GM23338 (cell line): Measurements from ENCODE around the gene LBHD1. TPM values are rescaled to one million over a fixed set of nuclear protein-coding genes. Genes with fewer than 3 reads are reported as not detected.

Source experiments
- ATAC-seq: fragments of 200-7000 bp; cut with Tn5 transposase; 3 replicates; pipeline ENCODE4 v1.9.1; 2020
- DNase-seq: peaks from one replicate; pipeline ENCODE4 v3.0.0-alpha.2; 2015; ENCODE audit warnings: low spot score
- H2AFZ ChIP-seq: fragments of 200-600 bp; sonication (generic); 2 replicates; pipeline ENCODE4 v1.8.0; 2016; ENCODE audit warnings: antibody characterized with exemption, mild to moderate bottlenecking, moderate library complexity
- H3F3A ChIP-seq: fragments of 200-600 bp; sonication (generic); replicated peaks from 2 replicates; pipeline ENCODE4 v1.8.0; 2017; ENCODE audit warnings: antibody characterized with exemption, mixed run types, low read depth
- H3K27ac ChIP-seq: fragments of 200-600 bp; sonication (generic); 2 replicates; pipeline ENCODE4 v1.6.1; 2016; ENCODE audit warnings: low read depth
- H3K27me3 ChIP-seq: fragments of 200-600 bp; sonication (generic); 2 replicates; pipeline ENCODE4 v1.8.0; 2016; ENCODE audit warnings: mild to moderate bottlenecking, mixed run types, moderate library complexity; ENCODE audit not compliant: insufficient read depth
- H3K36me3 ChIP-seq: fragments of 200-600 bp; sonication (generic); 2 replicates; pipeline ENCODE4 v1.8.0; 2016; ENCODE audit warnings: mild to moderate bottlenecking; ENCODE audit not compliant: insufficient read depth
- H3K4me1 ChIP-seq: fragments of 200-600 bp; sonication (generic); 2 replicates; pipeline ENCODE4 v1.8.0; 2016; ENCODE audit warnings: mild to moderate bottlenecking, moderate library complexity; ENCODE audit not compliant: insufficient read depth
- H3K4me2 ChIP-seq: fragments of 200-600 bp; sonication (generic); 2 replicates; pipeline ENCODE4 v1.7.1; 2017; ENCODE audit warnings: mixed run types
- H3K4me3 ChIP-seq: fragments of 200-600 bp; sonication (generic); 2 replicates; pipeline ENCODE4 v1.6.1; 2016; ENCODE audit warnings: mixed run types
- H3K79me2 ChIP-seq: fragments of 200-600 bp; sonication (generic); replicated peaks from 2 replicates; pipeline ENCODE4 v1.8.0; 2017; ENCODE audit warnings: mild to moderate bottlenecking; ENCODE audit not compliant: insufficient read depth
- H3K9me2 ChIP-seq: fragments of 200-600 bp; sonication (generic); 2 replicates; pipeline ENCODE4 v1.8.0; 2017; ENCODE audit not compliant: insufficient read depth
- H4K20me1 ChIP-seq: fragments of 200-600 bp; sonication (generic); replicated peaks from 2 replicates; pipeline ENCODE4 v1.8.0; 2017; ENCODE audit warnings: mild to moderate bottlenecking; ENCODE audit not compliant: insufficient read depth
- H3K27ac Mint-ChIP-seq: 2 replicates; pipeline ENCODE4 v1.8.0; 2020; ENCODE audit warnings: inconsistent platforms, mild to moderate bottlenecking, moderate library complexity, mixed read lengths
- H3K27me3 Mint-ChIP-seq: 3 replicates; pipeline ENCODE4 v1.8.0; 2022; ENCODE audit warnings: low read depth, mild to moderate bottlenecking, moderate library complexity, mixed read lengths, inconsistent platforms; ENCODE audit not compliant: insufficient read depth, poor library complexity
- H3K36me3 Mint-ChIP-seq: 3 replicates; pipeline ENCODE4 v1.8.0; 2021; ENCODE audit warnings: low read depth, mild to moderate bottlenecking, inconsistent platforms, moderate library complexity, mixed read lengths
- H3K4me1 Mint-ChIP-seq: 3 replicates; pipeline ENCODE4 v1.8.0; 2020; ENCODE audit warnings: mild to moderate bottlenecking, inconsistent platforms, mixed read lengths
- H3K4me3 Mint-ChIP-seq: 3 replicates; pipeline ENCODE4 v1.8.0; 2021; ENCODE audit warnings: moderate library complexity, mild to moderate bottlenecking, inconsistent platforms, mixed read lengths
- H3K9me3 Mint-ChIP-seq: 3 replicates; pipeline ENCODE4 v1.8.0; 2020; ENCODE audit warnings: moderate library complexity, mild to moderate bottlenecking, inconsistent platforms, mixed read lengths
- CREB1 ChIP-seq: fragments of 250-450 bp; sonication (Bioruptor Pico); IDR thresholded peaks from 2 replicates; pipeline ENCODE4 v1.5.0; 2020; ENCODE audit warnings: low read depth, mild to moderate bottlenecking, moderate library complexity
- CTCF ChIP-seq, 2 experiments: fragments of 200-600 bp in 1 of 2; sonication (generic) in 1 of 2; conservative IDR thresholded peaks; 2 replicates each; pipeline versions ENCODE4 v1.5.1 to v1.6.1; 2016 to 2017; ENCODE audit warnings: antibody characterized with exemption in 2 of 2, low read depth in 2 of 2, mild to moderate bottlenecking in 2 of 2, moderate library complexity in 1 of 2
- ETS1 ChIP-seq: IDR thresholded peaks from 2 replicates; pipeline ENCODE4 v1.6.1; 2016; ENCODE audit warnings: antibody characterized with exemption
- EZH2 ChIP-seq: fragments of 200-600 bp; sonication (generic); IDR thresholded peaks from one replicate; pipeline ENCODE4 v1.8.0; 2017; ENCODE audit warnings: antibody characterized with exemption, mild to moderate bottlenecking, low read depth; ENCODE audit not compliant: unreplicated experiment
- EZH2phosphoT487 ChIP-seq: fragments of 200-600 bp; sonication (generic); IDR thresholded peaks from one replicate; pipeline ENCODE4 v1.8.1; 2018; ENCODE audit warnings: antibody characterized with exemption; ENCODE audit not compliant: unreplicated experiment
- JUNB ChIP-seq: IDR thresholded peaks from one replicate; pipeline ENCODE4 v1.6.1; 2016; ENCODE audit warnings: antibody characterized with exemption; ENCODE audit not compliant: unreplicated experiment
- NANOG ChIP-seq: IDR thresholded peaks from 2 replicates; pipeline ENCODE4 v1.6.1; 2016; ENCODE audit warnings: antibody characterized with exemption, borderline replicate concordance
- POLR2AphosphoS5 ChIP-seq: IDR thresholded peaks from 2 replicates; pipeline ENCODE4 v1.6.1; 2016; ENCODE audit warnings: antibody characterized with exemption, low read depth
- REST ChIP-seq: IDR thresholded peaks from one replicate; pipeline ENCODE4 v1.6.1; 2018; ENCODE audit warnings: antibody characterized with exemption; ENCODE audit not compliant: unreplicated experiment
- STAT1 ChIP-seq: IDR thresholded peaks from one replicate; pipeline ENCODE4 v1.6.1; 2016; ENCODE audit warnings: antibody characterized with exemption; ENCODE audit not compliant: unreplicated experiment
- ZNF114 ChIP-seq: fragments of 250-450 bp; sonication (Bioruptor Pico); IDR thresholded peaks from 2 replicates; pipeline ENCODE4 v1.5.0; 2020; ENCODE audit warnings: mild to moderate bottlenecking, moderate library complexity
- ZNF331 ChIP-seq: fragments of 250-450 bp; sonication (Bioruptor Pico); IDR thresholded peaks from 2 replicates; pipeline ENCODE4 v1.5.0; 2020; ENCODE audit warnings: low read depth, mild to moderate bottlenecking, moderate library complexity
- ZNF462 ChIP-seq: fragments of 250-450 bp; sonication (Bioruptor Pico); IDR thresholded peaks from 2 replicates; pipeline ENCODE4 v1.5.0; 2020; ENCODE audit warnings: mild to moderate bottlenecking, moderate library complexity
- polyA plus RNA-seq: library from polyadenylated mRNA; unstranded; fragments of >200 nt; fragmentation: Nextera tagmentation; extraction: Ambion mirVana; gene quantifications from 2 replicates; pipeline ENCODE4 v1.2.1, GENCODE V29; 2016
- total RNA-seq: library from RNA; depleted of rRNA; stranded (reverse); fragments of >200 nt; shearing (Covaris generic); gene quantifications from 2 replicates; pipeline ENCODE4 v1.2.3, GENCODE V29; 2014

The LBHD1 gene
- total and polyA plus RNA-seq, 2 experiments from 2014 or later: 2.8 to 2.9 TPM

DNA sequence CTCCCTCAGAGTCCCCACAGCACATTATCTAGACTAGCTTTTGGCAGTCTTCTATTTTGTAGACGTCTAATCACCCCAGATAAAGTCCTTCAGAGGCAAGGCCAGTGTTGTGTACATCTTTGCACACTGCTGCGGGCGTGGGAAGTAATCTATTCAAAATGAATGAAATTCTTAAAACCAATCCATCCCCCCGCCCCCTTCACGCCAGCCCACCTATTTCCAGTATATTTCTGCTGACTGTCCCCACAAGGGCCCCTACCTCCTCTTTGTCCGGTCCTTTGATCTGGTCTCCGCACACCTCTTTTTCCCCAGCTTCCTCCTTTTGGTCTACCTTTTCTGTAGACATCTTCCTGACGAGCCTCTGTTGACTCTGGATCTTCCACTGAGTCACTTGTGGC is 34.8 kb upstream of the LBHD1 start:
- peak overlapping the region; percentile 87 for H3K4me2 ChIP-seq
- H3K4me1 ChIP-seq: peaks cover 28% of the 10 kb centered on the region
- Mint-ChIP-seq H3K27ac (peak overlapping the region; percentile 95), H3K4me3 (peak overlapping the region; percentile 92), H3K9me3 (no peaks in the 10 kb centered on the region), H3K27me3 (peaks cover 27% of the 10 kb centered on the region), H3K4me1 (peaks cover 36% of the 10 kb centered on the region), H3K36me3 (peaks cover 38% of the 10 kb centered on the region)
- H3K79me2 ChIP-seq: peaks cover 9% of the 10 kb centered on the region
- H3F3A ChIP-seq: peaks cover 51% of the 10 kb centered on the region
- H3K27ac ChIP-seq: peak overlapping the region; percentile 60; the same call in 1 of the 2 replicates
- no peaks in the 10 kb centered on the region for H3K9me2 ChIP-seq
- H4K20me1 ChIP-seq: no peaks in the 10 kb centered on the region
- ATAC-seq: no peak
- TF ChIP-seq CREB1 (CRISPR knock-in tag): no peak
- TF ChIP-seq CTCF (conservative IDR thresholded peaks at IDR 0.05; ENCODE audit: low read depth in 2 of 2): no peak
- no peak for TF ChIP-seq ZNF462 (CRISPR knock-in tag)
- no peak for TF ChIP-seq POLR2AphosphoS5
- TF ChIP-seq STAT1: no peak
- TF ChIP-seq REST: no peak
- no peak for TF ChIP-seq ZNF331 (CRISPR knock-in tag)
- no peak for TF ChIP-seq ETS1
- no peak for TF ChIP-seq ZNF114 (CRISPR knock-in tag)
- no peak for TF ChIP-seq EZH2phosphoT487
- no peak for TF ChIP-seq NANOG
- TF ChIP-seq JUNB: no peak
- TF ChIP-seq EZH2: no peak
- peaks cover 10% of the 10 kb centered on the region; the same call in 1 of the 2 replicates for H3K36me3 ChIP-seq
- no peak overlapping the region for H2AFZ ChIP-seq
- DNase-seq: no peak
- H3K4me3 ChIP-seq: peak overlapping the region; percentile 65
- no peaks in the 10 kb centered on the region for H3K27me3 ChIP-seq
